Measurements from ENCODE around the gene CD300C.
"Not testable (repeated sequence)": the region's sequence is repeated elsewhere in the genome, so short reads cannot be mapped to it uniquely, and the experiment has no call there.

The CD300C gene

DNA sequence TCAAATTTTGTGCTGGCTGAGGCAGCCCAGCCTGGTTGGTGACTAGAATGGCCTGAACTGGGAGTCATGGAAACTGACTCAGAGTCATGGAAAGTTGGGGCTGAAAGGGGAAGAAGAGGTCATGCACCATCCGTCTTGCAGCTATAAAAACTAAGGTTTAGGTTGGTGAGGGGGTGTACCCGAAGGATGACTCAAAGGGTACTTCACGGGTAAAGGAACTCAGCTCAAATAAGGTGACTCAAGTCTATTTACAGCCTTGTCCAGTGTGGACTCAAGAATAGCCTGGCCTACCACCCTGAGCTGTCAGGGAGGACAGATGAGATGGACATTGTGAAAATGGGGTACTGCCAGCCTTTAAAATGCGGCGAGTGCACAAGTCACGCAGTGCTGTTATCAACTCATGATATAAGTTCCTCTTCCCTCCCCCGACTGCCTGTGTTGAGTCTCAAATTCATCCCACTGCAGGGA is 33.3 kb downstream of the CD300C start:
- DNase-seq (ENCODE audit: low spot score) = peak; percentile 61

GRCh38 chr17:74512036-74512435 is 33.9 kb downstream of the CD300C start:
- DNase-seq (ENCODE audit: low spot score) = peak; percentile 76

GRCh38 chr17:74508156-74508555 is 37.8 kb downstream of the CD300C start:
- no peak for DNase-seq (ENCODE audit: low spot score)

GRCh38 chr17:74503949-74504348 is 42.0 kb downstream of the CD300C start:
- DNase-seq (ENCODE audit: low spot score) = not testable (repeated sequence)

- DNase-seq (ENCODE audit: low spot score) = no peak
These were observed 43.1 kb downstream of the CD300C start for GRCh38 chr17:74502861-74503260.

DNA sequence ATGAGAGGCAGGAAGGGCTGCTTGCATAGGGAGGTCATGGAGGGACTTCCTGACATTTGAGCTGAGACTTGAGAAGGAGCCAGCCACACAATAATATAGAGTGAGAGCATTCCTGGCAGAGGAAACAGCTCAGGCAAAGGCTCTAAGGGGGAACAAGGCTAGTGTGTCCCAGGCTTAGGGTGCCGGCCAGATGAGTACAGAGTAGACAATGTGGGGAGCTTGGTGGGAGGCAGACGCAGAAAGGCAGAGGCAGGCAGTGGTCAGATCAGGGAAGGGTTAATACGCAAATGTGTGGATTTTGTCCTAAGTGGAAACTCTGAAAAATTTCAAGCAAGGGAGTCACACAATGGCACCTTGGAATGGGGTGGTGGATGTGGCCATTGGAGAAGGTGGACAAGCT is 45.9 kb downstream of the CD300C start:
- DNase-seq (ENCODE audit: low spot score) = no peak

DNA sequence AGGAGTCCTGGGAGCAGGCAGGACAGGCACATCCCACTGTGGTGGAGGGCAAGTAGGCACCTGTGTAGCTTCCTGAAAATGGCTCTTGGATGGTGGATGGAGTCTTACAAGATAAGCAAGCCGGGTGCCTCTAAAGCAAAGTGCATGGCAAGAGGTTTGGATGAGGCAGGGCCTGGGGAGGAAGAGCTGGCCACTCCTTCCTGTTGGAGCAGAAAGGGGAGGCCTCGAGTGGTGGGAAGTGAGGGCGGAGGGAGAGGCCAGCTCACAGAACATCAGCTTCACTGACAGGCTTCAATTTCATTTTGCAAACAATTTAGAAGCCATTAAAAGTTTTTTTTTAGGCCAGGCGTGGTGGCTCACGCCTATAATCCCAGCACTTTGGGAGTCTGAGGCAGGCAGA is 48.4 kb downstream of the CD300C start:
- no peak for DNase-seq (ENCODE audit: low spot score)

DNA sequence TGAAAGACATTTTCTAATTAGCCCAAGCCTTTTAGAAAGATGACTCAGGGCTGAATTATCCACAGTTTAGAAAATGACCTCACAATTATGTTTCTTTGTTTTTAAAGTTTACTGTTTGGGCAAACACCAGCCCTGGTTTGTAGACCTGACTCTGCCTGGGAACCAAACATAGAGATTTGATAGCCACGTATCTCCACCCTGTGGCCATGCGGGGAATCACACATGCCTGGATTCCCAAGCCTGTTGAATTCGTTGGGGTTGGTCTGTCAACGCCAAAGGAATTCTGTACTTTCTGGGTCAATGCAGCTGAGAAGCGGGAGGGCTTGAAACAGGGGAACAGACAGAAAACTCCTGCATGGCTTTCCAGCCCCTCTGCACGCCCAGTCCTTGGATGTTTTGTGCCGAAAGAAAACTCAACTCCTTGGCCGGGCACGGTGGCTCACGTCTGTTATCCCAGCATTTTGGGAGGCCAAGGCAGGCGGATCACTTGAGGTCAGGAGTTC is 52.5 kb downstream of the CD300C start:
- DNase-seq (ENCODE audit: low spot score) = peak; percentile 80

- no peak for DNase-seq (ENCODE audit: low spot score)
These were observed 54.3 kb downstream of the CD300C start for GRCh38 chr17:74491626-74492025.
